Activated CD4-positive, CD25-positive, alpha-beta regulatory T cell treated with anti-CD3 and anti-CD28 coated beads, Interleukin-2, amount 50 U/mL, for 16 hours (primary cell): Measurements from ENCODE around the gene DPY19L3.
"Not testable (repeated sequence)": the region's sequence is repeated elsewhere in the genome, so short reads cannot be mapped to it uniquely, and the experiment has no call there.

ENCODE experiments used
- DNase-seq: peaks from one replicate; pipeline ENCODE4 v3.0.0-alpha.2; 2020; ENCODE audit warnings: low read depth, low spot score

Gene DPY19L3

DNA sequence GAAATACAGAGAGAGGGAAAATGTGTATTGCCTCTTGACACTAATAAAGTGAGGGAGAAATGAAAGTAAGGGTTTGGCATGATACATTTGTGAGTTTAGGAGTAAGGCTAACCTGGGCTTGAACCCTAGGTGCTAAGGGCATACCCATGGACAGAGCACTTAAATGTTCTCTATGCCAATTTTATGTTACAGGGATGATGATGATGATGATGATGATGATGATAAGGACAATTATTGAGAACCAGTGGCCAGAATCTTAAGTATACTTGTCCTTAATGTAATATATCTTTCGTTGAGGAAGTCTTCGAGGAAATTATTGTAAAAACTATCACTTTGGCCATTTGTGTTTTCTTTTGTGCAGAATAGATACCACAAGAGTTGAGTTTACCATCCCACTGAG, 33.2 kb downstream of the DPY19L3 start:
- no peak for DNase-seq

DNA sequence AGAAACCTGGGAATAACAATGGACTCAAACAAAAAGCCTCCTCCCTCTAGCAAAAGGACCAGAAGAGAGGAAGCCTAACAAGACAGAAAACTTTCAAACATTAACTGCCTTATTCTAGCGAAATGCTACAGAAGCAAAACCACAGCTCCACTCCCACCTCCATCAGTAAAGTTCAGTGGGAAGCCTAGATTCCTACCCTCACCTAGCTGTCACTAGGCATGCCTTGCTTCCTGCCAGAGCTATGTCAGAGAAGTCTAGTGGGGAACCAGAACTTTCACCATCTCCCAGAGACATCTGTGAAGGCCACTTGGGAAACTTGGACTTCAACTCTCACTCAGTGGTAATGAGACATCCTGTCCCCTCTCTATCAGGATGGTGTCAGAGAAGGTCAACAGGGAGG, 37.1 kb downstream of the DPY19L3 start:
- no peak for DNase-seq

DNA sequence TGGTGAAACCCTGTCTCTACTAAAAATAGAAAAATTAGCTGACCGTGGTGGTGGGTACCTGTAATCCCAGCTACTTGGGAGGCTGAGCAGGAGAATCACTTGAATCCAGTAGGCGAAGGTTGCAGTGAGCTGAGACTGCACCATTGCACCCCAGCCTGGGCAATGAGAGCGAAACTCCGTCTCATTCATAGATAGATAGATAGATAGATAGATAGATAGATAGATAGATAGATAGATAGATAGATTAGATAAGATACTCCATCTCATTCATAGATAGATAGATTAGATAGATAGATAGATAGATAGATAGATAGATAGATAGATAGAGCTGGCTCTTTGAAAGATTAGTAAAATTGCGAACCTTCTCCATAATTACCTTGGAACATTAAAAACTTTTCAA, 42.0 kb downstream of the DPY19L3 start:
- not testable (repeated sequence) for DNase-seq

DNA sequence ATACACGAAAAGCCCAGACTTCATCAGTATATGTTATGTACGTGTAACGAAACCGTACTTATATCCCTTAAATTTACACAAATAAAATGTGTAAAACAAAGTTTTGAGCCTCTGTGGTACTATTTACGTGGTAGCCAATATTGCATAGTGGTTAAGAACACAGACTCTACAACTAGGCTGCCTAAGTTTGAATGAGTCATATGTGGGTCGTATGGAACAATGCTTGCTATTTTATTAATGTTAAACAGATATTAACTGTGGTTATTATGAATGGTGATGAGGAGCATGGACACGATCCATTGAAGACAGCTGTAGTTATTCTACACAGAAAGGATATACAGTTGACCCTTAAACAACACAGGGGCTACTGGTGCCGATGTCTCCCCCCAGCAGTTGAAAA, 42.5 kb downstream of the DPY19L3 start:
- DNase-seq = no peak

DNA sequence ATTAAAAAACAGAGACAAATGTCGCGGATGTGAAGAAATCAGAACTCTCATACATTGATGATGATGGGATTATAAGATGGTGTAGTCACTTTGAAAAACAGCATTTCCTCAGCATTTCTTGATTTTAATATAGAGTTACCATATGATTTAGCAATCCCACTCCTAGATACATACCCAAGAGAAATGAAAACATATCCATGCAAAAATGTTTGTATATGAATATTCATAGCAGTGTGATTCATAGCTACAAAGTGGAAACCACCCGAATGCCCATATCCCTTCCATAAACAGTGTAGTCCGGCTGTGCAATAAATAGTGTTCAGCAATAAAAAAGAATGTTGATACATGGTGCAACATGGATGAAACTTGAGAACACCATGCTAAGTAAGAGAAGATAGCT, 44.6 kb downstream of the DPY19L3 start:
- DNase-seq = no peak

DNA sequence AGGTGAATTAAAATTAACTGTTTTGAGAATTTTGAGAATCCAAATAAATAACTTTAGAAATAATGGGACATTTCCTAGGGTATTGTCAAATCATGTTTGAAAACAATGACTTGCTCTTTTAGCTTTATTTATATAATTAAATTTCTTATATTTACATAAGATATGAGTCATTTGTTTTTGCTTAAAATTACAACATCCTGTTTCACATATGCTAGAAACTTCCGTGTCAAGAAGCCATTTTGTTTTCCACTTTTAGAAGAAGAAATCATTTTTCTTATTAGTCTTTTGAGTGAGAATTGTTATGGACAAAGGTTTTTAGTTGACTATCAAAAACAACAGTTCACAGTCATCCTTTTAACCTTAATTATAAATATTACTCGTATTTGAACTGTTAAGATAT, 48.2 kb downstream of the DPY19L3 start:
- DNase-seq = no peak

DNA sequence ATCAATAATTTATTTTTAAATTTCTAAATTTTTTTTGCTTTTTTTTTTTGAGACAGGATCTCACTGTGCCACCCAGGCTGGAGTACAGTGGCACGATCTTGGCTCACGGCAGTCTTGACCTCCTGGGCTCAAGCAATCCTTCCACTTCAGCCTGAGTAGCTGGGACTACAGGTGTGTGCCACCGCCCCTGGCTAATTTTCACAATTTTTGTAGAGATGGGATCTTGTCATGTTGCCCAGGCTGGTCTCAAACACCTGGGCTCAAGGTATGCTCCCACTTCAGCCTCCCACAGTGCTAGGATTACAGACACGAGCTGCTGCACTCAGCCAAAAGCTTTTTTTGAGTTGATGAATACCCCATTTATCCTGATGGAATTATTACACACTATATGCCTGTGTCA, 50.8 kb downstream of the DPY19L3 start:
- DNase-seq = no peak

DNA sequence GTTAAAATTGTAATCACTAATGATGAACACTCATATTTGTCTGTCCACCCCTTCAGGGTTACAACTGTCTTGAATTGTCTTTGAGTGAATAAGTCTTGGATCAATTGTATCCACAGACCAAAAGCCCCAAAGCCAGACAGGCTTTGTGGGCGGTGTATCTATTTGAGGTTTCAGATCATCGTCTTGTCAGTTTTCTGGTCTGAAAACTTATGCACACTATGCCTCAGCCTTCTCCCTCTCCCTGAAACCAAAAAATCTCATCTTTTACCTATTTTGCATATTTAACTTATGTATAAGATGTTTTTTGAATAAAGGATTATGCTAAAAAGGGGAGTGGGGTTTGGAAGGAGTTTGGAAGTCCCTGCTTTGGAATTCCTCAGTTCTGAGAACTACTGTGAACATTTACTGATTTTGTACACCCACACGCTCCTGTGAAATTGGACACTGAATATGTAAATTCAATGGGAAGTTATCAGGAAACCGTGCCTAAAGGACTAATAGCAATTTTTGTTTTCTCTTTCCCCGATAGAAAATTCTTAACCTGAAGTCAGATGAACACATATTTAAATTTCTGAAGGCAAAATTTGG, 52.1 kb downstream of the DPY19L3 start:
- no peak for DNase-seq

DNA sequence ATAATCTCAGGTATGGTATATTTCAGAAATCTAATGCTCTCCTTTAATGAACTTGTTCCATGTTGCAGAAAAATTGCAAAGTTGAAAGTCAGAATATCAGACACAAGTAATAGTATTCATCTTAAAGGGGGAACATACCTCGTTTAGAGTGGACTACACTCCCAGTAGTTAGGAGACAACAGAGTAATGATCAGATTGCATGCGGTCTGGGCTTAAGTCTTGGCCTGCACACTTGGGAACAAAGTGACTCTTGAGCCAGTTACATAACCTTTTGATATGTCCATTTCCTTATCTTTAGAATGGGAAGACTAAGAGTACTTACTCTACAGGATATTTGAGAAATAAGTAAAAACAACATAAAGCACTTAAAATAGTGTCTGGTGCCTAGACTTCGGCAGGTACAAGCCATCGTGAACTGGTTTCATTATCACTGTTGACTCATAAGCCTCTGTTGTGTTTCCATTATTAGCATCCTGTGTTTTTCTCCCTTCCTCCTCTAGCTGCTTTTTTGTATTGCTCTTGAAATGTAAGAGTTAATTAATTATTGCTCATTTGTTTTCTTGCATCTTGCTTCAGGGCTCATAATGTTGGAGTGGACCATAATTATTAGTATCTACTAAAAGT, 53.0 kb downstream of the DPY19L3 start:
- no peak for DNase-seq

DNA sequence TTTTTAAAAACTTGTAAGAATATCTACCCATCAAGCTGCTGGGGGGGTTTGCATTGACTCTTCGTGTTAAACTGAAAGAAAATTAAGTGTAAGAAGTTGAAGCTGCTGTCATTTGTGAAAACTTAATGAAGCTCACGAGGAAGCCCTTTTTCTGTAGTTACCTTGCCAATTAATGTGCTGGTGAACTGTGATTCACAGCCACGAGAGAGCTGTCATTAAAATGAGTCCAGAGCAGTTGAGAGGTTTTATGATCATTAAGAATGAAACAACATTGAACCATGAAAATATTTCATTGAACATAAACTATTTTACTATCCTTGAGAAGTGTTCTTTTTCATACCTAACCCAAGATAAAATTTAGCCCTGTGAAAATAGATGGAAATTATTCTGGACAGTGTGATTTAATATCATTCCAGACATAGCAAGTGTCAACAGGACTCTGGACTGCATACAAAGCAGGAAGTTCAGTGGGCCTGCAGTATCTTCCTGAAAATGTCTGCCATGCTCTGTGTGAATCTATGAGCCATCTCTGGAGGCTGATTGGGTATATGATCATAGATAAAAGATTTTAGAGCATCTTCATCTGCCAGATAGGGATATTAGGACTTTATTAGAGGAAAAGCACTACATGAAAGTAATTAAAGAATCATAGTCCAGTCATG, 53.8 kb downstream of the DPY19L3 start:
- DNase-seq = no peak

DNA sequence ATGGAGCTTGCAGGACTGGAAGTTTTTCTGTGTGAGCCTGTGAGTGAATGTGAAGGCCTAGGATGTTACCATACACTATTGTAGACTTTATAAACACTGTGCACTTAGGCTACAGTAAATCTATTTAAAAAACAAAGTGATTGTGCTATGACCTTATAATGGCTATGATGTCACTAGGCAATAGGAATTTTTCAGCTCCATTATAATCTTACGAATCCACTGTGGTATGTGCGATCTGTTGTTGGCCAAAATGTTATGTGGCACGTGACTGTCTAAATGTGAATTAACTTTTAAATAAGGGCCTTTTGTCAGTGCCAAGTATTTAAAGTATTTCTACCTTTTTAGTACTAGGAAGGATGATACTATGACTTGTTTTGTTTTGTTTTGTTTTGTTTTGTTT, 54.9 kb downstream of the DPY19L3 start:
- DNase-seq = no peak

DNA sequence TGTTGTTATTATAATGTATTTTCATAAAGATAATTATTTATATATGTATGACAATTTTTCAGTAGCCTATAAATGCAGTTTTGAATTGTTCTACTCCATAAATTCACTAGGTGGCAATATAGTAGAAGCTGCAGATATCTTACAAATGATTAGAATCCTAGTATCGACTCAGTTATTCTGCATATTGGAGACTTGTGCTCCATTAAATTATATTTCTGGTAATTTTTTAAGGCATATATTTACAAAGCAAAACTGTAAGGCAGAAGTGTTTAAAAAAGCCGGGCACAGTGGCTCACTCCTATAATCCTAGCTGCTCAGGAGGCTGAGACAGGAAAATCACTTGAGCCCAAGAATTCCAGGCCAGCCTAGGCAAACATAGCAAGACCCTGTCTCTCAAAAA, 58.7 kb downstream of the DPY19L3 start:
- DNase-seq = no peak

DNA sequence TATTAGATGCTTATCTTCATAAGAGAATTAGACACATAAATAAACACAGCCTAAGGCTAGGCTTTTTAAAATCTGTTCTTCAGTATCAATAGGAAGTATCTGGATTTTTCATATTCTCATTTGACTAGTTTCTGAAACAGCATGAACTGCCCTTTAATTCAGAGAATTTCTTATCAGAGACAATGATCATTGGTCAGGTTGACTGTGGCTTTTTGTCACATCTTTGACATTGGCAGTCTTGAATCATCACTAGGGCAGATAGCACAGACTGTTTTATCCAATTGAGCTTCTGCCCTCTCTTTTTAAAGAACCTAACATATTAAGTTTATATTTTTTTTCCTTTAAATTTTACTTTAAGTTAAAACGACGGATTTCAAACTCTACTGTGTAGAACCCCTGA, 59.6 kb downstream of the DPY19L3 start:
- DNase-seq = no peak

DNA sequence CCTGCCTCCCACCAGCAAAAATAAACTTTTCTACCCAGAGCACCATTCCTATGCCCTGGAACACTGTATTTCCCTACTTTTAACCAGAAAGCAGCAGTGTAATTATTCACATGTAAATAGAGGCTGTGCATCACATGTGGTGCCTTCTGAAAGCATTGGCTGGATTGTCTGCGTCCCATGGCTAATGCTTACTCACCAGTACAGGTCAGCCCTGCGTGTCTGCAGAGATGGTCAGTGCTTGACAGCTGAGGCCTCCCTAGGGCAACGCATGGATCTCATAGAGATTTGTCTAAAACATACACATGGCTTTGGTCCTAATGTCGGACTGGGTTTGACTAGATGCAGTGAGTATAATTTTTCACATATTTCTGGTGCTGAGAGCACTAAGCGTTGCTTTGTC, 64.2 kb downstream of the DPY19L3 start:
- DNase-seq = no peak

DNA sequence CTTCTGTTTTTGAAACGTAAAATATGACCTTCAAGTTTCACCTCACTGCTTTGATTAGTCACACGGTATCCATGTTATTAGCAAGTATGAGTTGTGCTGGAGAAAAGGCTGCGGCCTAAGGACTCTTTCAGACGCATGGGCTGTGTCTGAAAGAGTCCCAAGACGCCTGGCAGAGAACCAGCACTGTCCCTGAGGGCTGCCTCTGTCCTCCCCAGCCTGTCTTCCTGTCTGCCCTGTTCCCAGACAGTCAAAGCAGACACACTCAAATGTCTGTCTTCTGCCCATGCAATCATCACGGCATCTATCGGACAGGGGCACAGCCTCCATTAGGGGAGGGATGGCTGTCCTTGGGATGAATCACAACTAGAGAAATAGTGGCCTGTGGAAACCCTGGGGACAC, 65.5 kb downstream of the DPY19L3 start:
- no peak for DNase-seq

DNA sequence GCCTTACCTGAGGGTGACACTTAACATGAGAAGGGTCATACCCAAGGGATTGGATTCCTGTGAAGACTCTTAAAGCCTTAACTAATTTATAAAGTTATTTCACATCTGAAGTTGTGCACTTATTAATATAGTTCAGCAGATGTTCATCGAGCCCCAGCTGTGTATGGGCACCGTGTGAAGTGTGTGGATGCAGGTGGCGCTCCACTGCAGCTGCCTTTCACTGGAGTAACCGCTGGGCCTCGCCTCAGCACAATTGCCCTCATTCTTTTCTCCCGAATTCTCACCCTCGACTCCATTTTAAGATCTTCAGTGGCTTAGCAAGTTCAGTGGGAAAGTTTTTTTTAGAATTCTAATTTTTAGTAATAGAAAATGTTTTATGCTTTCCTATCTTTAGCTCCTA, 66.2 kb downstream of the DPY19L3 start:
- no peak for DNase-seq

DNA sequence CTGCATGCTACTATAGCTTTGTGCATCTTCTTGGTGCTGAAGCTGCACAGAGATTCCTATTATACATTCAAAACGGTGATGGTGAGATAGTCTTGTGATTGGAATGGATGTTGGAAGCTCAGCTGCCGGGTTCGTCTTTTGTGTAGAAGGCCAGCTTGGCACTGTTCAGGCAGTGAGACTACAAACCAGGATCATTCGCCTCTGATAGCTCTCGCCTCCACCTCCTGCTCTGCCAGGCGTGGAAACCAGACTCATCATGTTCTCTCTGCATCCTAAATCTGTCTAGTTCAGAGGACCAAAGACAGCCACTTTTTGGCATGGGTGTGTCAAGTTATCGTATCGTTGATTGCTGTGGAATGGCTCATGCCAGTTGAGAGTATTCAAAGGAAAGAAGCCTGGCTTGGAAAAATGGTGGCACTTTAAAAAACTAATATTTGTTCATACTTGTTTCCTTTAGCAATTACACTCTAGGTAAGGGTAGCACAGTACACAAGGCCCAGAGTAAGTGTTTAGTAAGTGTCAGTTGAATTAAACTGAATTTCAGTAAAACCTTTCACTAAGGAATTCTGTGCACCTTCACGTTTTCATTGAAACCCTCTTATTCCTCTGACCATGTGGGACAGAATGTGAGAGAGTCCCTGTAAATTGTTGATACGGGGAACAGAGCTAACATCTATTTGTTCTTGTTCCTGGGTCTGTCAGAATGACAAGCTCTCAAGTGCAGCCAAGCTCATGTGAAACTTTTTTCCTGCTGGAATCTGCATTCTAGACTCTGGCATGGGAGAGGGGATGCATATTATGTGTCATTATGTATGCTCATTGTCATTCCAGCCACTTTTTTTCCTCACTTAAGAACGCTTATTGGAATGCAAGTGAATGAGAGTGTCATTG, 69.8 kb downstream of the DPY19L3 start:
- DNase-seq = no peak

DNA sequence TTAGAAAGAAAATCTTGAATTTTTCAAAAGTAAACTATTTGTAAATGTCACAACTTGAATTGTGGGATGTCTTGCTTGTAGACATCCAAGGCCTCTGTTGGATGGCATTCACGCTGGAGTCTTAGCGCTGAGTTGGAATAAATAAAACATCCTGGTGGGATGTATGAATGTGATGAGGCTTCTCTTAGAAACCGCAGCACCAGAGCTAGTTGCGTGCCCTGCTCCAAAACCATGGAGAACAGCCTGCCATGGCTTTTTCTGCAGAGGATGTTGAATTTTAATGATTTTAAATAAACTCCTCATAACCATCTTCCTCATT, 70.4 kb downstream of the DPY19L3 start:
- DNase-seq = no peak

DNA sequence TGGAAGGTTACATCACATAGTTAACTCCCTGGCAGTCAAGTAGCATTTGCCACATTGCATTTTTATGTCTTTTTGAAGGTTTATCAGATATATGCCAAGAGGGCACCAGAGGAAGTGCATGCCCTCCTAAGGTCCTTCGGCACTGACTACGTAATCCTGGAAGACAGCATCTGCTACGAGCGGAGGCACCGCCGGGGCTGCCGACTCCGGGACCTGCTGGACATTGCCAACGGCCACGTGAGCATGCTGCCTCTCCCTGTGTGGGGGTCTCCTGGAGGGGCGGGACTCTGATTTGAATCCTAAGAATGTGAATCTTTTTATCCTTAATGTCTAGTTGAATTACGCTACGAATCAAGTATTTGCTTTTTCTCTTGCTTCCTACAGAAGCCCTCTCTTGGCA, 74.8 kb downstream of the DPY19L3 start:
- no peak for DNase-seq

DNA sequence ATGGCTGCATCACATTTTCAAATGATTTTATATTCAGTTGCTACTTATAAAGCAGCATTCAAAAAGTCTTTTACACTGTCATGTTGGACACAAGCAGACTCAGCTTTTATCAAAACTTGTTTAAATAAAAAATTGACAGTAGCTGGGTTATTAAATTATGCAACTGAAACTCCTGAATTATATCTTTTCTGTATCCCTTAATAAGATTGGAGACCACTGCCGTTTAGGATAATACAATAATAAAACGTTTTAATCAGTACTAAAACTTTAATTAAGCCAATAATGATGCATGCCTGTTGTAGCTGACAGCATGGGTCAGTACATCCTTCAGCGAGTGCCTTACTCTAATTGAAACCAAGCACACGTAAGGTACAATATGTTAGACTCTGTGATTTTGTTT, 78.0 kb downstream of the DPY19L3 start:
- DNase-seq = no peak

DNA sequence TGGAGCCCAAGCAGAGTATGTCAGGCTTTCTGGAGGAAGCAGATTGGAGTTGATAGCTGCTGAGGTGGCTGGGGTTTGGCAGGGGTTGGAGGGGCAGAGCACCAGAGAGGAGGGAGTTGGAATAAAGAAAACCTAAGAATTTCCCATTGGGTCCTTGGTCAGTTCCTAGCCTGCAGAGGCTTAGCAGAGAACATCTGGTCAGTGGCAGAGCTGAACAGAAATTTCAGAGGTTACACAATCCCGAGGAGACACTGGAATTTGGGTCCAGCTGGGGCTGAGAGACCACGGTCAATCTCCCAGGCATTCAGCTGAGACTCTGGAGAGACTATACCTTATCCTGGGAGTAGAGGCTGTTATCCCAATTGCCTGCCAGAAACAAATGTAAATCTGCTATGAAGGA, 84.4 kb downstream of the DPY19L3 start:
- DNase-seq = no peak

DNA sequence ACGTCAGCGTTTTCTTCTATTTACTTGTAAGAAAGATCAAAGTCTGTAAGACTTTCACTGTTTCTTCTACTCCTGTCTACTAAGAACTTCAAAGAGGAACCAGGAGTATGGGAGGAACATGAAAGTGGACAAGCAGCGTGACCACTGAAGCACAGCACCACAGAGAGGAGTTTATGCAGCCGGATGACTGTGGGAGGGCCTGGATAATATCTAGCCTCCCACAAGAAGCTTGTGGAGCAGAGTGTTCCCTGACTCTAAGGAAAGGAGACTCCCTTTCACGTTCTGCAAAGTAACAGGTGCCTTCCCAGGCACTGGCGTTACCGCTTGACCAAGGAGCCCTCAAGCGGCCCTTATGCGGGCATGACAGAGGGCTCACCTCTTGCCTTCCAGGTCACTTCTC, 91.8 kb downstream of the DPY19L3 start:
- DNase-seq = no peak
